ENCODE data around the gene RAD18. TPM values are rescaled to one million over a fixed set of nuclear protein-coding genes. Genes with fewer than 3 reads are reported as not detected.

RAD18 gene
- total RNA-seq, 1 experiment from 2014 or later: 42.5 TPM

- H3K4me3 ChIP-seq (ENCODE audit: low read depth, low read length, poor library complexity, severe bottlenecking): no peak overlapping the region
- TF ChIP-seq CTCF (conservative IDR thresholded peaks at IDR 0.05; ENCODE audit: low read depth, low read length) (no peak), EZH2 (IDR thresholded peaks at IDR 0.05; ENCODE audit: borderline replicate concordance, low read depth, low read length, poor library complexity, severe bottlenecking) (no peak)
- no peaks in the 10 kb centered on the region for H3K9me3 ChIP-seq (ENCODE audit: low read depth, low read length, poor library complexity, severe bottlenecking)
- intact Hi-C loops (cut with micrococcal nuclease; ENCODE audit: unreplicated experiment): no loop called here
- H3K27me3 ChIP-seq (replicated peaks; ENCODE audit: insufficient read depth, low read depth, low read length, poor library complexity): no peaks in the 10 kb centered on the region
- H3K36me3 ChIP-seq (ENCODE audit: insufficient read depth, low read length, poor library complexity, severe bottlenecking): peaks cover 7% of the 10 kb centered on the region
- DNase-seq (ENCODE audit: low spot score): no peak
- no peak overlapping the region for H3K27ac ChIP-seq (ENCODE audit: low read depth, low read length, poor library complexity, severe bottlenecking)
- ChIA-PET POLR2A (ENCODE audit: low non-redundant PET) (no interaction called here), CTCF (no interaction called here)
- H3K4me1 ChIP-seq (ENCODE audit: insufficient read depth, low read length, poor library complexity, severe bottlenecking): no peaks in the 10 kb centered on the region
- no TSS peak for BruUV-seq (replicated peaks)
Measured at GRCh38 chr3:8885536-8886316, 77.5 kb downstream of the RAD18 start.

- peaks cover 7% of the 10 kb centered on the region for H3K36me3 ChIP-seq (ENCODE audit: insufficient read depth, low read length, poor library complexity, severe bottlenecking)
- ChIA-PET CTCF (no interaction called here), POLR2A (ENCODE audit: low non-redundant PET) (no interaction called here)
- H3K4me1 ChIP-seq (ENCODE audit: insufficient read depth, low read length, poor library complexity, severe bottlenecking): no peaks in the 10 kb centered on the region
- no TSS peak for BruUV-seq (replicated peaks)
- H3K9me3 ChIP-seq (ENCODE audit: low read depth, low read length, poor library complexity, severe bottlenecking): no peaks in the 10 kb centered on the region
- no peak for TF ChIP-seq EZH2 (IDR thresholded peaks at IDR 0.05; ENCODE audit: borderline replicate concordance, low read depth, low read length, poor library complexity, severe bottlenecking)
- TF ChIP-seq CTCF (conservative IDR thresholded peaks at IDR 0.05; ENCODE audit: low read depth, low read length): no peak
- H3K4me3 ChIP-seq (ENCODE audit: low read depth, low read length, poor library complexity, severe bottlenecking): no peak overlapping the region
- intact Hi-C loops (cut with micrococcal nuclease; ENCODE audit: unreplicated experiment): no loop called here
- no peak for DNase-seq (ENCODE audit: low spot score)
- H3K27me3 ChIP-seq (replicated peaks; ENCODE audit: insufficient read depth, low read depth, low read length, poor library complexity): no peaks in the 10 kb centered on the region
- no peak overlapping the region for H3K27ac ChIP-seq (ENCODE audit: low read depth, low read length, poor library complexity, severe bottlenecking)
Measured at GRCh38 chr3:8884630-8885290, 78.5 kb downstream of the RAD18 start.

GRCh38 chr3:8882642-8883041 lies 80.6 kb downstream of the RAD18 start:
- Histone ChIP-seq H3K36me3 (ENCODE audit: insufficient read depth, low read length, poor library complexity, severe bottlenecking) (peaks cover 7% of the 10 kb centered on the region), H3K9me3 (ENCODE audit: low read depth, low read length, poor library complexity, severe bottlenecking) (no peaks in the 10 kb centered on the region), H3K4me3 (ENCODE audit: low read depth, low read length, poor library complexity, severe bottlenecking) (no peak overlapping the region), H3K27me3 (replicated peaks; ENCODE audit: insufficient read depth, low read depth, low read length, poor library complexity) (no peaks in the 10 kb centered on the region), H3K27ac (ENCODE audit: low read depth, low read length, poor library complexity, severe bottlenecking) (no peak overlapping the region), H3K4me1 (ENCODE audit: insufficient read depth, low read length, poor library complexity, severe bottlenecking) (no peaks in the 10 kb centered on the region)
- intact Hi-C loops (cut with micrococcal nuclease; ENCODE audit: unreplicated experiment): no loop called here
- ChIA-PET POLR2A (ENCODE audit: low non-redundant PET) (no interaction called here), CTCF (no interaction called here)
- BruUV-seq (replicated peaks): no TSS peak
- no peak for TF ChIP-seq EZH2 (IDR thresholded peaks at IDR 0.05; ENCODE audit: borderline replicate concordance, low read depth, low read length, poor library complexity, severe bottlenecking)
- TF ChIP-seq CTCF (conservative IDR thresholded peaks at IDR 0.05; ENCODE audit: low read depth, low read length): no peak
- DNase-seq (ENCODE audit: low spot score): no peak
